GM18526 (cell line): ENCODE results near the gene TWIST1.

Experiments used
- POLR2A ChIP-seq: IDR thresholded peaks from 3 replicates; pipeline ENCODE4 v1.6.1; 2011; ENCODE audit not compliant: insufficient read length; ENCODE audit errors: extremely low read depth

TWIST1 gene

GRCh38 chr7:19118636-19119371 lies 1.4 kb upstream of the TWIST1 start:
- TF ChIP-seq POLR2A, result no peak

GRCh38 chr7:19117870-19118608 lies 603 bp upstream of the TWIST1 start:
- TF ChIP-seq POLR2A, result no peak

DNA sequence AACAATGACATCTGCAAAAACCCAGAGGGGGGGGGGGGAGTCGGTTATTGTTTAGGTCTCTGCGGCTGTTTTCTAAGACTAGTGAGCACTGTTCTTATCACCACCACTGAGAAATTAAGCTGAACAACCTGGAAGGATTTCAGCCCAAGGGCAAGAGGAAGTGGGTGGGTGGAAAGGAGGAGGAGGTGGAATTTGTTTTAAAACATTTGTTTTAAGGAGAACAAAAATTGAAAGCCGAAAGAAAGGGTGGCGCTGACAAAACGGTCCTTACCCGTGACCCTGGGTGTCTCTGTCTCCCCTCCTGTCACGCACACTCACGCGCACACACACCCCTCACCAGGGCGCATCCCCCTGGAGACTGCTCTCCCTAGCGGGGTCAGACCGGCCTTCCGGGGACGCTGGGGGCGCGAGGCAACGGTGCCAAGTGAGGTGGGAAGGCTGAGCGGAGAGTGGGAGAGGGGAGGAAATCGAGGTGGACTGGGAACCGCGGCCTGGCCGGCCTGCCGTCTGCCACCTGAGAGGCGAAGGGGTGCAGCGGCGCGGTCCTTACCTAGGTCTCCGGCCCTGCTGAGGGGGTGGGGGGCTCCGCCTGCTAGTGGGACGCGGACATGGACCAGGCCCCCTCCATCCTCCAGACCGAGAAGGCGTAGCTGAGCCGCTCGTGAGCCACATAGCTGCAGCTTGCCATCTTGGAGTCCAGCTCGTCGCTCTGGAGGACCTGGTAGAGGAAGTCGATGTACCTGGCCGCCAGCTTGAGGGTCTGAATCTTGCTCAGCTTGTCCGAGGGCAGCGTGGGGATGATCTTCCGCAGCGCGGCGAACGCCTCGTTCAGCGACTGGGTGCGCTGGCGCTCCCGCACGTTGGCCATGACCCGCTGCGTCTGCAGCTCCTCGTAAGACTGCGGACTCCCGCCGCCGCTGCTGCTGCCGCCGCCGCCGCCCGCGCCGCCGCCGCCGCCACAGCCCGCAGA lies 1.0 kb downstream of the TWIST1 start:
- TF ChIP-seq POLR2A, result no peak

DNA sequence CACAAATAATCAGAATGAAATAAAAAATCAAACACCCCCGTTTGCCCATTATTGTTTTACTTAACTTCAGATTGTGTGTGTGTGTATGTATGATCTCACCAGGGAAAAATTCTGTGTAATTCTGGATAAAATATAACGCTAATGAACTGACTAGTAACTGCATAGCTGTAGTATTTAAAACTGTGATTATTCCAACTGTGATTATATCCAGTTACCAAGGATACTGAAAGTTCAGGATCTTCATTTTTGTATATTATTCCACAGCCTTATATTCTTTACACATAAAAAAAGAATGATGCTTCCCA lies 2.9 kb downstream of the TWIST1 start:
- no peak for TF ChIP-seq POLR2A

- TF ChIP-seq POLR2A, result no peak
These were observed 3.4 kb downstream of the TWIST1 start for GRCh38 chr7:19113855-19114550.

- no peak for TF ChIP-seq POLR2A
These were observed 4.5 kb downstream of the TWIST1 start for GRCh38 chr7:19113002-19113350.

DNA sequence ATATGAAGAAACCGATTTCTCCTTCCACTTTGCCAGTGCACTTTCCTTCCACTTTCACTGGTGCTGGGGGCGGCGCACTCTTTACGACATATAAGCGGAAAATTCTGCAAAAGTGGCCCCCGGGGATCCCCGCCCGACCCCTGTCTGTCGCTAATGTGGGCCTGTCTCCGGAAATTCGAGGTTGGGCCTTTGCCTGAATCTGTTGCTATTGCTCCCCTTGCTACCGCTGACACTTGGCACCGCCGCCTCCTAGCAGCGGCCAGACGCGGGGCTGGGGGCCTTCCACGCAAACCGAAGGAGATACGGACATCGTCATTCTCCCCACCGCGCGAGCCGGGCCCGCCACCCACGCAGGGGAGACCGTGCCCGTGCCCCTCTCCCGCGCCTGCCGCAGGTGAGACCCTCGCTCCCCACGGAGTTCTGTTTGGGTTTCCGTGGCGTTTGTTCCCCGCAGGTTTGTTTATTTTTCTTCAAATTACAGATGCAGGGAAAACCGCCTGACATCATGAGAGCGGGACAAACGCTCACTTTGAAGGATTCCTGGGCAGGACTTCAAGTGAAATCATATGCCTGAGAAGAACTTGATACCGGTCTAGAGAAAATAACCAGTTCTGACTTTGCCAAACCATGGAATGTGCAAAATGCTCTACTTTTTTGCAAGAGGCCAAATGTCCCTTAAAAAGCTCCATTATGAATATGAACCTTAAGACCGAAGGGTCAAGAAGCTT lies 5.0 kb downstream of the TWIST1 start:
- TF ChIP-seq POLR2A, result no peak

DNA sequence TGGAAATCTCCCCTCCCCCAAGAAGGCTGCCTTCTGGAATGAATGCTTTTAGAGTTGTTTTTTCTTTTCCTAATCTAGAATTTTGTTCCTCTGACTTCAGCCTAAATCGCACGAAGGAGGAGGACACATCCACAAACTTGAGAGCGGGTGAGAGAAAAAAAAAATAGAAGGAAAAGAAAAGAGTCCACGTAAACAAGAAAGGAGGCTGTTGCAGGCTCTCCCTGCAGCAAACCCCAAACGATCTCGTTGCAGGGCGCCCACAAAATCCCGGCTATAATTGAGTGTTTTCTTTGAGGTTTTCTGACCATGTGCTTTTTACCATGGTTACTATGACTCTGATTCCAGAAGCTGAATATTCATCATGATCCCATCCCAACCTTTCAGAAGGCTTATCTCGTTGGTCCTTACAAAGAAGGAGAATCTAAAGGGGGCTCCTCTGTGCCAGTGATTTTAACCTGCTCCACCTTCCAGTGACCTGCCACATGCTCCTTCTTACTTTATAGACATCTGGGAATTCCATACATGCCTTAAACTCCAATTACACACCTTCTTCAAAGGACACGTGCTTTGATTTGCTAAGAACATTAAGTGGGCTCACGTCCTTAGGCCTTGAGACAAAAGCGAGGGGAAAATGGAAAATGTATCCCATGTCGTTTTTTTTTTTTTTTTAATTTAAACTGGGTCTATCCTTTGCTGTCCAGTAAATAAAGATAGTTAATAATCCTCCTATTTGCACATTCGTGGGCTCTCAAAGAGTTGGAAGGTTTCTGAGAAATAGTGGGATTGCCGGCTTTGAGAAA lies 5.8 kb downstream of the TWIST1 start:
- no peak for TF ChIP-seq POLR2A

DNA sequence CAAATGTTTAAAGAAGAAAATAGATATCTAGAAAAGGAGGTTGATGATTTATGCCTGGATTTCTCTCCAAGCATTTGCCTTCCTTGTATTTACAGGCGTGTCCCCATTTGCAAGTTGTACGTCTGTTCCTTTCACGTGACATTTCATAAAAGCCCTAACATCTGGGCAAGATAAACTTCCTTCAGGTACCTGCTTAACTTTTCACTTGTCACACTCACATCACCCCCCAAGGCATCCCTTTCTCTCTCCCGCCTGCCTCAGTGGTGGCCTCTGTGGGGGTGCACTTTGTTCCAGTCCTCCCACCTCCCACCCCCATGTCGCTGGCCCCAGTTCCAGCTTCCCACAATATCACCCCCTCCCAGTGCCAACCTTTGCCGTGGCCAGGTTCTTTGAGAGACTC lies 6.7 kb downstream of the TWIST1 start:
- TF ChIP-seq POLR2A, result no peak

- no peak for TF ChIP-seq POLR2A
These were observed 7.3 kb downstream of the TWIST1 start for GRCh38 chr7:19110026-19110730.

GRCh38 chr7:19109000-19109946 lies 8.2 kb downstream of the TWIST1 start:
- no peak for TF ChIP-seq POLR2A
